GM12878 (cell line): Measurements from ENCODE around the gene IL17RC. TPM values are rescaled to one million over a fixed set of nuclear protein-coding genes. Genes with fewer than 3 reads are reported as not detected.

Experiments
- ATAC-seq: fragments of 200-7000 bp; cut with Tn5 transposase; 3 replicates; pipeline ENCODE4 v1.9.1; 2020; ENCODE audit warnings: mild to moderate bottlenecking, moderate library complexity
- BruUV-seq: library from RNA; stranded (reverse); fragments of 400-500 nt; replicated peaks from 2 replicates; lab custom pipeline; 2021; lab: Mats Ljungman, UMichigan
- CTCF ChIA-PET: fragments of 300-600 bp; sonication (Branson Sonifier 250); formaldehyde crosslinking; extraction: SDS; loops from one replicate; lab custom pipeline; 2021; ENCODE audit warnings: inconsistent platforms; lab: Yijun Ruan, JAX
- POLR2A ChIA-PET: fragments of 350-600 bp; formaldehyde crosslinking; extraction: SDS; loops from one replicate; lab custom pipeline; 2021; ENCODE audit warnings: inconsistent platforms; lab: Charles Lee
- RAD21 ChIA-PET: fragments of 300-600 bp; sonication (Branson Sonifier 250); formaldehyde crosslinking; loops from one replicate; lab custom pipeline; 2023; ENCODE audit warnings: antibody characterized with exemption; ENCODE audit not compliant: unreplicated experiment; lab: Charles Lee
- SMC1A ChIA-PET: fragments of 300-600 bp; sonication (Branson Sonifier 250); formaldehyde crosslinking; loops from one replicate; lab custom pipeline; 2023; ENCODE audit not compliant: unreplicated experiment, uncharacterized antibody; lab: Charles Lee
- DNase-seq: peaks from one replicate; pipeline ENCODE4 v3.0.0-alpha.2; 2011; ENCODE audit warnings: low read depth, low spot score
- FAIRE-seq: peaks from 3 replicates; lab custom pipeline; 2011; peaks lifted over from hg19 to GRCh38; lab: Jason Lieb, UNC
- H2AFZ ChIP-seq: 2 replicates; pipeline ENCODE4 v1.6.0; 2011; ENCODE audit warnings: low read depth, low read length, control low read depth; ENCODE audit not compliant: control insufficient read depth
- H3K27ac ChIP-seq: 2 replicates; pipeline ENCODE4 v1.5.1; 2011; ENCODE audit warnings: control low read depth; ENCODE audit not compliant: control insufficient read depth, insufficient read depth
- H3K27me3 ChIP-seq, 2 experiments: replicated peaks in 1 of 2; 2 replicates each; pipeline versions ENCODE4 v1.6.0 to v1.6.1; 2011; ENCODE audit warnings: low read length in 1 of 2; ENCODE audit not compliant: control insufficient read depth in 2 of 2, insufficient read depth in 2 of 2
- H3K36me3 ChIP-seq, 2 experiments: 2 replicates each; pipeline ENCODE4 v1.5.1; 2011; ENCODE audit warnings: low read length in 1 of 2; ENCODE audit not compliant: control insufficient read depth in 2 of 2, insufficient read depth in 2 of 2
- H3K4me1 ChIP-seq: 2 replicates; pipeline ENCODE4 v1.6.1; 2011; ENCODE audit warnings: mild to moderate bottlenecking, low read length, moderate library complexity, mixed read lengths; ENCODE audit not compliant: control insufficient read depth, insufficient read depth
- H3K4me2 ChIP-seq: 2 replicates; pipeline ENCODE4 v1.6.0; 2011; ENCODE audit warnings: control low read depth; ENCODE audit not compliant: control insufficient read depth, insufficient read depth
- H3K4me3 ChIP-seq: fragments of 200-600 bp; sonication (generic); 2 replicates; pipeline ENCODE4 v1.5.1; 2016
- H3K79me2 ChIP-seq: 2 replicates; pipeline ENCODE4 v1.6.0; 2011; ENCODE audit warnings: low read length; ENCODE audit not compliant: control insufficient read depth, insufficient read depth
- H3K9ac ChIP-seq: 2 replicates; pipeline ENCODE4 v1.8.0; 2011; ENCODE audit warnings: low read length, control low read depth, mixed read lengths; ENCODE audit not compliant: control insufficient read depth, insufficient read depth
- H3K9me3 ChIP-seq: replicated peaks from 3 replicates; pipeline ENCODE4 v1.5.1; 2011; ENCODE audit warnings: mild to moderate bottlenecking, low read length; ENCODE audit not compliant: control insufficient read depth, insufficient read depth
- H4K20me1 ChIP-seq: 2 replicates; pipeline ENCODE4 v1.6.0; 2011; ENCODE audit not compliant: control insufficient read depth, insufficient read depth
- BRCA1 ChIP-seq: IDR thresholded peaks from 2 replicates; pipeline ENCODE4 v1.6.1; 2011; ENCODE audit warnings: low read depth, low read length, improper control_type of control experiment
- JUNB ChIP-seq: IDR thresholded peaks from 2 replicates; pipeline ENCODE4 v1.6.1; 2016; ENCODE audit warnings: antibody characterized with exemption, mild to moderate bottlenecking
- POLR2A ChIP-seq: IDR thresholded peaks from 2 replicates; pipeline ENCODE4 v1.6.1; 2011; ENCODE audit warnings: low read depth, mild to moderate bottlenecking, low read length
- POLR2AphosphoS2 ChIP-seq: IDR thresholded peaks from 2 replicates; pipeline ENCODE4 v1.6.1; 2011; ENCODE audit warnings: low read depth, mild to moderate bottlenecking, low read length, improper control_type of control experiment, moderate library complexity
- SPI1 ChIP-seq: IDR thresholded peaks from 2 replicates; pipeline ENCODE4 v1.6.1; 2011; ENCODE audit warnings: low read depth, mild to moderate bottlenecking, low read length, moderate library complexity, borderline replicate concordance; ENCODE audit not compliant: insufficient read depth
- TCF12 ChIP-seq: IDR thresholded peaks from 2 replicates; pipeline ENCODE4 v1.6.1; 2011; ENCODE audit warnings: low read depth, mild to moderate bottlenecking, low read length
- TCF3 ChIP-seq: IDR thresholded peaks from 2 replicates; pipeline ENCODE4 v1.6.1; 2012; ENCODE audit warnings: low read depth, mild to moderate bottlenecking, low read length, borderline replicate concordance; ENCODE audit not compliant: insufficient read depth
- WGBS: methylation state at CpG from one replicate; pipeline ENCODE4 v1.1.6; 2016; ENCODE audit warnings: low lambda C conversion rate; ENCODE audit not compliant: insufficient replicate concordance, insufficient coverage; ENCODE audit errors: missing lambda C conversion rate; 5-methylcytosine and 5-hydroxymethylcytosine counted together
- in situ Hi-C: fragments of 300-500 bp; cut with MboI; formaldehyde crosslinking; loops from 9 replicates; pipeline ENCODE4 v1.14.3; 2018; ENCODE audit warnings: mixed read lengths
- intact Hi-C: fragments of 100-400 bp; cut with micrococcal nuclease; formaldehyde crosslinking; loops from one replicate; pipeline ENCODE4 v1.14.2; 2022; ENCODE audit not compliant: unreplicated experiment
- polyA plus RNA-seq, 11 experiments: library from polyadenylated mRNA; depleted of rRNA in 4 of 11; unstranded in 6 of 11; stranded (reverse) in 5 of 11; fragments of >200 nt; fragmentation: Nextera tagmentation in 4 of 11; fragmentation: Illumina TruSeq in 1 of 11; extraction: Ambion mirVana in 4 of 11; extraction: Trizol in 1 of 11; gene quantifications; 1 replicate in 1 of 11; 2 replicates in 10 of 11; pipeline versions ENCODE4 v1.2.1 to v1.2.3, GENCODE V29; 2011 to 2016; ENCODE audit warnings: inconsistent platforms in 2 of 11, missing spikeins in 2 of 11, low read depth in 1 of 11
- total RNA-seq, 4 experiments: library from RNA; depleted of rRNA in 3 of 4; stranded (reverse); fragments of >200 nt in 3 of 4; fragmentation: Illumina TruSeq in 1 of 4; extraction: Trizol in 1 of 4; gene quantifications; 2 replicates each; pipeline versions ENCODE4 v1.2.1 to v1.2.3, GENCODE V29; 2013 to 2021
- TF ChIP-seq, protein P1 (sequence below): IDR thresholded peaks from 2 replicates; pipeline ENCODE4 v1.6.1; 2012; ENCODE audit warnings: low read depth, low read length, improper control_type of control experiment

The IL17RC gene
- total and polyA plus RNA-seq, 10 of the 15 experiments (the other 5 are each of a cell fraction or from before 2014, with no cell fraction given), result 0.07 to 4.4 (median 0.34) TPM; not detected in 3

DNA sequence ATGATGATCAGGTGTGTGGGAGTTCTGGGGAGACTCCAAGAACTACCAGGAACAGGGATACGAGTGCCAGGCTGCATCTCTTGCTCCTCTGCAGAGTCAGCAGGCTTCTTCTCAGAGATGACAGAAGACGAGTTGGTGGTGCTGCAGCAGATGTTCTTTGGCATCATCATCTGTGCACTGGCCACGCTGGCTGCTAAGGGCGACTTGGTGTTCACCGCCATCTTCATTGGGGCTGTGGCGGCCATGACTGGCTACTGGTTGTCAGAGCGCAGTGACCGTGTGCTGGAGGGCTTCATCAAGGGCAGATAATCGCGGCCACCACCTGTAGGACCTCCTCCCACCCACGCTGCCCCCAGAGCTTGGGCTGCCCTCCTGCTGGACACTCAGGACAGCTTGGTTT is 27.4 kb downstream of the IL17RC start:
- H3K27me3 ChIP-seq, result no peaks in the 10 kb centered on the region
- CTCF ChIA-PET, result interaction anchor here (0.5 kb wide), 1 partner anchor 39 kb away, joined by 3 read pairs; no protein-coding TSS in a partner anchor
- H3K4me1 ChIP-seq, result no peaks in the 10 kb centered on the region
- no peaks in the 10 kb centered on the region for H3K9me3 ChIP-seq
- 93% methylated on average over 11 of the region's 11 CpGs for WGBS
- POLR2A ChIA-PET, result no interaction called here
- no peaks in the 10 kb centered on the region for H4K20me1 ChIP-seq
- RAD21 ChIA-PET, result no interaction called here
- H3K4me2 ChIP-seq, result no peak overlapping the region
- in situ Hi-C loops (no loop called here), intact Hi-C loops (no loop called here)
- no peaks in the 10 kb centered on the region for H3K79me2 ChIP-seq
- peaks cover 0 to 4% of the 10 kb centered on the region in 2 experiments; a peak in 3 of 4 replicates for H3K36me3 ChIP-seq
- H3K9ac ChIP-seq, result no peak overlapping the region
- DNase-seq (no peak), ATAC-seq (no peak), FAIRE-seq (no peak)
- TF ChIP-seq POLR2A (peak; percentile 56; the same call in 1 of the 2 replicates), POLR2AphosphoS2 (0 out of 2 replicates have a peak, but pooled peaks have one; percentile 33), TCF12 (no peak)
- BruUV-seq, result no TSS peak
- no peak overlapping the region for H3K27ac ChIP-seq
- no peak overlapping the region for H2AFZ ChIP-seq
- H3K4me3 ChIP-seq, result no peak overlapping the region
- SMC1A ChIA-PET, result interaction anchor here (1.1 kb wide), 1 partner anchor 12 kb away, joined by 4 read pairs; no protein-coding TSS in a partner anchor

DNA sequence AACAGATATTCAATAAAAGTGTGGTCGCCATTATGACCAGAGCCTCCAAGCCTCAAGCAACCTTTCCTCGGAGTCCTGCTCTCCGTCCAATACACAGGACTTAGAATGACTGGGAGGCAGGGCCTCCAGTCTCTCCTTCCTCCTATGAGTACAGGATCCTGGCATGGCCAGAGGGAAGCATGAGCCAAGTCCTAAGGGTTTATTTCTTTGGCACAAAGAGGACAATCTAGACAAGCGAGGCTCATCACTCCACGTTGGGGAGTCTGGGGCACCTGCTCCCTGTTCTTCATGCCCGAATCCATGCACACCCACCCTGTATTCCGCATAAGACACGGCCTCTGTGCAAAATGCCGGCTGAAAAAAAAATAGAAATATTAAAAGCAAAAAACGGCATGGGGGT is 28.5 kb downstream of the IL17RC start:
- CTCF ChIA-PET, result no interaction called here
- TSS peak; percentile 42 for BruUV-seq
- POLR2A ChIA-PET, result no interaction called here
- intact Hi-C loops (no loop called here), in situ Hi-C loops (no loop called here)
- DNase-seq, result no peak
- Histone ChIP-seq H3K79me2 (no peaks in the 10 kb centered on the region), H3K9me3 (no peaks in the 10 kb centered on the region), H3K9ac (no peak overlapping the region), H3K4me3 (no peak overlapping the region), H3K4me2 (no peak overlapping the region), H3K36me3 (peaks cover 0 to 6% of the 10 kb centered on the region in 2 experiments; a peak in 3 of 4 replicates), H3K4me1 (no peaks in the 10 kb centered on the region), H4K20me1 (no peaks in the 10 kb centered on the region), H3K27ac (no peak overlapping the region), H3K27me3 (no peaks in the 10 kb centered on the region), H2AFZ (no peak overlapping the region)
- 72% methylated on average over 10 of the region's 10 CpGs for WGBS
- RAD21 ChIA-PET, result no interaction called here
- no peak for FAIRE-seq
- TF ChIP-seq TCF12 (no peak), JUNB (no peak), BRCA1 (no peak), TCF3 (no peak), SPI1 (no peak)
- TF ChIP-seq, protein P1, sequence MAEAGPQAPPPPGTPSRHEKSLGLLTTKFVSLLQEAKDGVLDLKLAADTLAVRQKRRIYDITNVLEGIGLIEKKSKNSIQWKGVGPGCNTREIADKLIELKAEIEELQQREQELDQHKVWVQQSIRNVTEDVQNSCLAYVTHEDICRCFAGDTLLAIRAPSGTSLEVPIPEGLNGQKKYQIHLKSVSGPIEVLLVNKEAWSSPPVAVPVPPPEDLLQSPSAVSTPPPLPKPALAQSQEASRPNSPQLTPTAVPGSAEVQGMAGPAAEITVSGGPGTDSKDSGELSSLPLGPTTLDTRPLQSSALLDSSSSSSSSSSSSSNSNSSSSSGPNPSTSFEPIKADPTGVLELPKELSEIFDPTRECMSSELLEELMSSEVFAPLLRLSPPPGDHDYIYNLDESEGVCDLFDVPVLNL, result no peak
- SMC1A ChIA-PET, result interaction anchor here (1.1 kb wide), 1 partner anchor 14 kb away, joined by 4 read pairs; no protein-coding TSS in a partner anchor
- ATAC-seq, result no peak
